NOMO-1 (cell line): ENCODE data around the gene MTIF3.
"Not testable (repeated sequence)": the region's sequence is repeated elsewhere in the genome, so short reads cannot be mapped to it uniquely, and the experiment has no call there.

Source experiments
- DNase-seq, 2 experiments: peaks; one replicate each; lab custom pipeline; 2025; ENCODE audit not compliant: unreplicated experiment in 2 of 2; lab: John Stamatoyannopoulos, UW

Gene MTIF3

GRCh38 chr13:27421101-27421871, 29.1 kb downstream of the MTIF3 start:
- no peak for DNase-seq

GRCh38 chr13:27419328-27419727, 31.0 kb downstream of the MTIF3 start:
- DNase-seq, result no peak

DNA sequence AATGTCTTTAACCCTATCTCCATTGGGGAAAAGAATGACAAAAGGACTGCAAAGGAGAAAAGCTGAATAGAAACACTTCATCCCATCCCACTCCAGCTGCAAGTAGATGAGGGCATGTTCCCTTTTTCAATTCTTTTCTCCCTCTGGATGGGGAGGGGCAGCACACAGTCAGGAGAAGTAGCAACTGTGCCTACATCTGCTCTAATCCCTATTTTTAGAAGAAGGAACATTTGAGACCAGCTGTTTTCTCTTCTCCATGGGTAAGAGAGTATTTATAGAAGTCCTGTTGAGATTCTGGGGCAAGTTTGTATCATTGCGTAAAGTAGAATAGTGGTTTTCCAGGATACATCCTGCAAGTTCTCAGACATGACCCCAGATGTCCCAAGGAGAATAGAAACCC, 35.2 kb downstream of the MTIF3 start:
- no peak for DNase-seq

GRCh38 chr13:27411341-27411740, 39.0 kb downstream of the MTIF3 start:
- DNase-seq, result no peak

DNA sequence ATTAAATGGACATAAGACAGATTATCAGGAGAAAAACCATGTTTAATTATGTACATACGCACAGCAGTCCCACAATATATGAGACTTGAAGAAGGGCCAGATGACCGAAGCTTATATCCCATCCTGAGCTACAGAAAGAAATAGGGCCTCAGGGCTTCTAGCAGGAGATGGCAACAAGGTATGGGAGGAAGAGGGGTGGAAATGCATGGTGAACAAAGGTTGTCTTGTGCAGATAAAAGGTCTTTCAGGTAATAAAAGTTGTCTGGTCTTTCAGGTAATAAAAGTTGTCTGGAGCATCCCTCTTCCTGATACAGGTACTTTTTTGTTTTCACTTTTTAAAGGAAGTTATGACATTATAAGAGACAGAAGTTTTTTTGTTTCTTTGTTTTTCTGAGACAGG, 41.4 kb downstream of the MTIF3 start:
- no peak for DNase-seq

DNA sequence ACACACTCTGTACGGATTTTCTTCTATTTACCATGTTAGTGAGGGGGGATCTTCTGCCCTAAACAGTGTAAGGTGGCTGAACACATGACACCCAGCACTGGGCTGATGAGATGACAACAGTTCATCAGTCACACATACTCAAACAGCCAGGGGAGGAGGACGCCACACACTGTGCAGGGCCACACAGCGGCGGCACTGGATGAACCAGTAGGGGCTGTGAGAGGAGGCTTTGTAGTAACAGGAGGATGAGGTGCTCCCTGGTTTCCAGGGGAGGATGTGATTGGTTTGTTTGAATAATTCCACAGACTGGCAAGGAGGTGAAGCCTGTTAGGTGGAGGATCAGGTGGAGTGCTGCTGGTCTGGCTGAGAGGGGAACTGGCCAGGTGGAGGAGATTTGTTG, 42.3 kb downstream of the MTIF3 start:
- DNase-seq, result no peak

DNA sequence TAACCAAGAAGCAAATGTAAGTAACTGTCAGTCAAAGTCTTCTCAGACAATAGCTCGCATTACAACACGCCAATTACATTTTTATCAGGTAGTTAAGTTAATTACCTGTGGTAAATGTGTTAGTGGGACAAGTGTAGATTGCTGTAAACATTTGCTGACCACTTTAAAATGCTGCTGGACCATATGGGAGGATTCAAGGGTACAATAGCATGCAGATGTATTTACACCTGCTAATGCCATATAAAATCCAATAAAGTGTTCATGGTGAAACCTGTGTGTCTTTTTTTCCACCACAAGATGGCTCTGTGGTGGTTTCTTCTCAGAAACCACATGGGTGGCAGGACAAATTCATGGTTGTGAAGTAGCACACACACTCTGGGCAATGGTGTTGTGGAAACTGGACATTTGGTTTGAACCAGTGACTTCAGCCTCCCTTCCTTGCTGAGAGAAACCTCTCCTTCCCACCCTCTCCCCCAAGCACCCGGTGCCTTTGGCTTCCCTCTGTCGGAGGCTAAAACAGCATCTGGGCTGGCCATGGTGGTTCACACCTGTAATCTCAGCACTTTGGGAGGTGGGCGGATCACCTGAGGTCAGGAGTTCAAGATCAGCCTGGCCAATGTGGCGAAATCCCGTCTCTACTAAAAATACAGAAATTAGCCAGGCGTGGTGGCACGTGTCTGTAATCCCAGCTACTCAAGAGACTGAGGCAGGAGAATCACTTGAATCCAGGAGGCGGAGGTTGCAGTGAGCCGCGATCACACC, 44.0 kb downstream of the MTIF3 start:
- DNase-seq, result peak; percentile 37 to 70

DNA sequence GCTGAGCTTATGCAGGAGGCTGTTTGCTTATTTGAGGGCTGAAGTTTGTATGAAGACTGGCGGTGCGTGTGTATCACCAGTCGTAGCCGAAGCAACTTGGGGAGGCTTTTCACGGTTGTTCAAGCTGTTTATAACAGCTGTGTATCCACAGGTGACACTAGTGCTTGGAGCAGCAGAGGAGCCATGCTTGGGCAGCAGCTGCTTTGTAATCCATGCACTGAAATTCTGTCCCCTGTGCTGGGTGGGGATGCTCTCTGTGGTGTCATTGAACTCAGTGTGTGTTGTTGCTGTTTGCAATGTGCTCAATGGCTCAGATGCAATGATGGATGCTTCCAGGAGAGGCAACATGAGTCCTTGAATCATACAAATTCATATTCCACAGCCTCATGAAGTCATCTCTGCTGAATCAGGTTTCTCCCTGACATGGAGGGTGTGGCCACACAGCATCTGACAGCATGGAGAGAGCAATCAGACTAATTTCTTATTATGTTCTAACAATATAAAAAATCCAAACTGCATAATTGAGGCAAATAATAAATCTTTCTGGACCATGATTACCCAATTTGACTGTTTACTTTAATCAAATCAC, 44.7 kb downstream of the MTIF3 start:
- DNase-seq, result no peak

- DNase-seq, result no peak
Observed at GRCh38 chr13:27404680-27405079, 45.7 kb downstream of the MTIF3 start.

DNA sequence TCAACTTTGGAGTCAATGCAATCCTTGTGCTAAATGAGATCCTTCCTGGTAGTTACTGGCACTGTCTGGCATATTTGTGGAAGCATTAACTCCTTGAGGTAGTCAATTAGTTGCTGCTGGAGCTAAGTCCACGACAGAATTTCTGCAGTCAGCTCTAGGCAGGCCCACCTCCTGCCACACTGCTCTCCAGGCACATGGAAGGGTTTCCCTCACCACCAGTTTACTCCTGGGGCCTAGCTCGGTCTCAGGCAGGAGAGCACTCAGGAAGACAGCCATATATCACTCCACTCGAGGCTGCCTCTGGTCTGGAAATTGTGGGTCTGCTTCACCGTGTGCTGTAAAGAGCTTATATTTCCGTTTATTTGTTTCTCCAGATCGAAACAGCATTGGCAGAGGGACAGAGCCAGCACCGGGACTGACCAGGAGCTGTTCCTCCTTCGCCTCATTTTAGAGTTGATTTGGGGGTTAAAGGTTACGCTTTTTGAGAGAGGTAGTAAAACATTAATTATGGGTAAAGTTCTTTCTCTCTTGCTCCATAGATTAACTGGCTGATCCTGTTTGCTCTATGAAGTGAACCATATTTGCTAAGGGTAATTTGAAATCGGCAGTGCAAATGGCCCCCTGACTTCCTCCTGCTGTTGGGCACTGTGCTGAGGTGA, 46.5 kb downstream of the MTIF3 start:
- DNase-seq, result no peak

- DNase-seq, result no peak
Observed at GRCh38 chr13:27403203-27403678, 47.1 kb downstream of the MTIF3 start.

DNA sequence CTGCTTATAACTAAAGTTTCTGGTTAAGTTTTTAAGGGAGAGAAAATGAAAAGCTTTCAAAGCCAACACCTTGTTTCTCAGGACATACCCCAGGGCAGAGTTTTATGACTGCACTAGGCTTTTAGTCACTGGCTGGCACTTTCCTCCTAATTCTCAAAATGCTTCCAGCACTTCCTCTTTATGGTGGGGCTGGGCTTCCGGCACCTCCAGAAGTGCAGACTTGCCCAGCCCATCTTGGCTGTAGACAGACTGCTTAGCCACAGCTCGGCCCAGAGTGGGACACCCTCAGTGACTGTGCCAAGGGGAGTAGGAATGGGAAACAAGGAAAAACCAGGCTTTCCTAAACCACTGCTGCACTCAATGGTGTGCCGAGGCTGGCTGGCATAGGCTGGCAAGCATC, 49.2 kb downstream of the MTIF3 start:
- DNase-seq, result peak; percentile 90 to 94

GRCh38 chr13:27400405-27400804, 50.0 kb downstream of the MTIF3 start:
- DNase-seq, result not testable (repeated sequence)

GRCh38 chr13:27398360-27398759, 52.0 kb downstream of the MTIF3 start:
- no peak for DNase-seq

DNA sequence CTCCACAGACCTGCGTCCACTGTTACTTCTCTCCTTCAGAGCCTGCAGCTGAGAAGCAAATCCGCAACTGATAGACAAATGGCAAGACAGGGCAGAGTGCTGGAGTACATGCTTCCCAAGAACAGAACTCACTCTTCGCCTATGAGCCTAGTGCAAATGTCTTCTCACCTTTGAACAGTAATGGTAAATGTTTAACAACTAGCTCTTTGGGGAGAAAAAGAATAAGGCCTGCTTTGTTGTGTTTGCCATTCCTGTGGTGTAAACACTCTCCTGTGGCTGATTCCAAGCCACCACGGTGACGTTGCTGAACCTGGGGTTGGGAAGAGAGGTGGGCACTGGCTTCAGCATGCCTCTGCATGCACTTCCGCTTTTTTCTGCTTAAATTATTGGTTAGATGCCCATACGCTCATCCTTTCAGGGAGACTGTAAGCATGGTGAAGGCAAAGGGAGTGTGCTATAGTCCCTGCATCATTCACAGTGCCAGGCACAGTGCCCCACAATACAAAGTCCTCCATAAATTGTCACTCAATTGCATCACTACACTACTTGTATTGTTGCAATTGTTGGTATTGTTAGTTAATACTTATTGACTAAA, 54.0 kb downstream of the MTIF3 start:
- DNase-seq, result no peak

GRCh38 chr13:27395007-27395510, 55.3 kb downstream of the MTIF3 start:
- no peak for DNase-seq

GRCh38 chr13:27393101-27393500, 57.3 kb downstream of the MTIF3 start:
- no peak for DNase-seq

DNA sequence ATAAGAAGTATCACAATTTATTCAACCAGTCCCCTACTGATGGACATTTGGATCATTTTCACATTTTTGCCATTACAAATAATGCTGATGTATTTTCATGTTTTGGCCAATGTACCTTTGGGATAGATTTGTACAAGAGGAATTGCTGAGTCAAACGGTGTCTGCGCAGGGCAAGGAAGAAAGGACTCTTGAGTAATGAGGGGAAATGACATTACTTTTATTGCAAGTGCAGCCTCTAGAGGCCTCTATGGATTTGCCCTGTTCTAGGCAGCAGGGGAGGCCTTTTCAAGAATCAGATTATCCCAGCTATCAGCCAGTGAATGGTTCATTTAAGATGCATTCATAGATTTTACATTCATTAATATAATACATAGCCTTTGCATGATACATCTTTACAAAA, 58.9 kb downstream of the MTIF3 start:
- DNase-seq, result peak; percentile 33 to 53

GRCh38 chr13:27389891-27390290, 60.5 kb downstream of the MTIF3 start:
- no peak for DNase-seq

DNA sequence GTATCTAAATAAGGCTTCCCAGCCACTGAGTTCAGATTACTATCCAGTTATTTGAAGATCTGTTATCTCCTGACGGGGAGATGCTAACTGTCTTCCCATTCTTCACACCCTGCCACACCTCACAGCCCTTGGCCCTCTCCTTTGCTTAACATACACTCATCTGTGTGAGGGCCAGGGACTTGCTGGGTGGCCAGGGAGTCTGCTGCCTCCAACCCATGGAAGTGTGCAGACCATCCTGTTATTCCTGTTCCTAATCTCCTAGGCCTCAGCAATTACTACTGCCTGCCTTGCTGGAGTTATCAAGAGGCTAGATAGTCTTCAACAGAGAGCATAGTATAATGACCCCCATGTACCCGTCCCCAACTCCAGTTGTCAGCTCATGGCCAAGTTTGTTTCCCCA, 62.1 kb downstream of the MTIF3 start:
- DNase-seq, result no peak
